Heart right ventricle (tissue), 16 donors: Measurements from ENCODE around the gene XPO6. TPM values are rescaled to one million over a fixed set of nuclear protein-coding genes. Genes with fewer than 3 reads are reported as not detected.
A peak's percentile ranks its signal among the peaks of the same experiment; 100 is the strongest.

Source experiments
- ATAC-seq, 8 donors: fragments of 200-7000 bp; cut with Tn5 transposase; one replicate each; pipeline ENCODE4 v1.9.1; 2020; ENCODE audit warnings: mild to moderate bottlenecking in 8 of 8, moderate library complexity in 8 of 8, moderate number of reproducible peaks in 1 of 8
- DNase-seq, 2 donors: peaks; one replicate each; pipeline ENCODE4 v3.0.0-alpha.2; 2020
- H3K27ac ChIP-seq, 10 donors: fragments of 200-600 bp; sonication (generic) in 2 of 10; one replicate each; pipeline versions ENCODE4 v1.5.0 to v1.8.0; 2020 to 2022; ENCODE audit warnings: mild to moderate bottlenecking in 3 of 10
- H3K27me3 ChIP-seq, 7 donors: fragments of 200-600 bp; one replicate each; pipeline ENCODE4 v1.8.0; 2021 to 2022; ENCODE audit warnings: mild to moderate bottlenecking in 2 of 7
- H3K36me3 ChIP-seq, 9 donors: fragments of 200-600 bp; sonication (generic) in 1 of 9; one replicate each; pipeline versions ENCODE4 v1.5.0 to v1.8.0; 2020 to 2022; ENCODE audit warnings: mild to moderate bottlenecking in 2 of 9
- H3K4me1 ChIP-seq, 9 donors: fragments of 200-600 bp; sonication (generic) in 1 of 9; one replicate each; pipeline versions ENCODE4 v1.5.0 to v1.8.0; 2020 to 2022; ENCODE audit warnings: mild to moderate bottlenecking in 4 of 9
- H3K4me3 ChIP-seq, 10 donors: fragments of 200-600 bp; sonication (generic) in 2 of 10; one replicate each; pipeline versions ENCODE4 v1.5.0 to v1.8.0; 2020 to 2022; ENCODE audit warnings: mild to moderate bottlenecking in 7 of 10, moderate library complexity in 2 of 10
- H3K9me3 ChIP-seq, 11 donors: fragments of 200-600 bp in 10 of 11; sonication (generic) in 2 of 11; one replicate each; pipeline versions ENCODE4 v1.5.0 to v1.8.0; 2013 to 2022; ENCODE audit warnings: mild to moderate bottlenecking in 2 of 11, control low read depth in 1 of 11, moderate library complexity in 1 of 11
- CTCF ChIP-seq, 9 donors: fragments of 200-600 bp; sonication (generic) in 2 of 9; IDR thresholded peaks; one replicate each; pipeline versions ENCODE4 v1.5.0 to v1.8.0; 2021 to 2022; ENCODE audit warnings: antibody characterized with exemption in 9 of 9, mild to moderate bottlenecking in 5 of 9, moderate library complexity in 1 of 9
- WGBS, 2 donors: extraction: QIAGEN DNeasy Blood & Tissue Kit; methylation state at CpG; one replicate each; pipeline ENCODE4 v1.1.7; 2013; ENCODE audit warnings: inconsistent platforms in 1 of 2; 5-methylcytosine and 5-hydroxymethylcytosine counted together
- intact Hi-C, 10 donors: fragments of 100-400 bp; cut with DNase I; formaldehyde crosslinking; loops; one replicate each; pipeline versions ENCODE4 v1.11.1 to v1.14.2; 2022
- polyA plus RNA-seq, 2 donors: library from polyadenylated mRNA; stranded (reverse); fragments of 200-250 nt; gene quantifications; one replicate each; pipeline ENCODE4 v1.2.3, GENCODE V29; 2013
- total RNA-seq, 10 donors: library from RNA; stranded (reverse); fragmentation: NEBNext Ultra II Directional in 3 of 10; extraction: Animal tissue kit (Norgen Biotek cat#: 25700) in 3 of 10; gene quantifications; one replicate each; pipeline versions ENCODE4 v1.2.1 to v1.2.4, GENCODE V29; 2021 to 2023
- donor health status: Arrhythmogenic right ventricular cardiomyopathy.
- donor health status: ischemic (EF 13 %, LVEDD 7.1; RV severe dilation, severe dysfunction).
- donor health status: healthy with polysubstance abuse.
- donor health status: DM: no; HTN: yes; CAD: no.
- donor health status: DM: no; HTN: no; CAD: no.
- donor health status: ischemic (EF 25% LVEDD 6.9; RV normal size, moderate dysfunction).
- donor health status: ischemic (EF 25% LVEDD 5.7; RV mildly dilated, moderate dysfunction).
- donor health status: healthy.
- donor health status: DM: yes; HTN: yes; CAD: no.
- donor health status: Ischemic cardiomyopathy.
- donor health status: ischemic (EF 35%, LVEDD 5.7; RV mildly dilated, moderate dysfunction).
- donor health status: nonischemic (EF 11% LVEDD 7.7; RV severe dilation, severe dysfunction).
- donor health status: DM: yes; HTN: yes; CAD: no.
- donor health status: PGD.
- donor health status: ischemic (EF 29% LVEDD 5.4; RV normal size, mild dysfunction).
- donor health status: nonischemic (EF 23%, LVEDD 6.1; RV moderate dilation, normal function).

The XPO6 gene
- total and polyA plus RNA-seq, 12 donors, result 22.1 to 41.8 (median 29.3) TPM

DNA sequence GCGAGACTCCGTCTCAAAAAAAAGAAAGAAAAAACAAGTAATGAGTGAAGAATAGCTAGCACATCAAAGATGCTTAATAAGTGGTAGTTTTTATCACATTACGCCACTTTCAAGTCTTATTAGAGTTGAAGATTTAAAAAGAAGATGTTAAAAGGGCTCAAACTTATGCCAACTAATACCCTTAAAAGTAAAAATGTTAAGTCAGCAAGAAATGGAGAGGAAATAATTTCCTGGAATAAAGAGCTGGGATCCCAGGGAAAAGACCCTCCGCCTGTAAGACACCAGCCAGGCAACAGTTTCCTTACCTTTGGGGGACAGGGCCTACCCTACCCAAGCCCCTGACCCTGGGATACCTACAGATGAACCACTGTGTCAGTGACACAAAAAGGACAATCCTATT, 3.6 kb downstream of the XPO6 start:
- Histone ChIP-seq H3K4me3 (no peak overlapping the region), H3K36me3 (peaks cover 0 to 66% (median 10%) of the 10 kb centered on the region in 9 donors), H3K27ac (peak overlapping the region in 1 of 10 donors; percentile 96), H3K4me1 (peaks cover 3 to 79% (median 29%) of the 10 kb centered on the region in 9 donors), H3K27me3 (no peaks in the 10 kb centered on the region), H3K9me3 (no peaks in the 10 kb centered on the region)
- TF ChIP-seq CTCF (IDR thresholded peaks at IDR 0.05), result no peak
- WGBS, 2 donors, result 98 to 100% methylated on average over 4 of the region's 4 CpGs
- ATAC-seq (no peak), DNase-seq (no peak)
- intact Hi-C loops, result no loop called here

DNA sequence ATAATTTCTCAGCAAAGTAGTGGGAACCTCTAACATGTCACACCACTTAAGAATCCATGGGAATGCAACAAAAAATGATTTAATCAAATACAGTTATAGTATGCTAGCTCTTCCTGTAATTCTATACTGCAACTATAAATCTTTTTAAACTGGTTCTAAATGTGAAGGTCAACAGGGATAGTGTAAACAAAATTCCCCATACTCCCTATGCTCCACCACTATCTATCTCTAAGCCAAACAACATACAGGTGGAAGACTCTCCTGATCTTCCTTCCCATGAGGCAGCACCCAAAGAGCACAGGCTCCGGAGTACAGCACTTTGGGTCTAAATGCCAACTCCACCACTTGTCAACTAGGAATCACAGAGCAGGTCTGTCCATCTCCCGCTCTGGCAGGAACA, 4.4 kb downstream of the XPO6 start:
- ATAC-seq, result no peak
- no peak overlapping the region for H3K4me3 ChIP-seq
- DNase-seq, result no peak
- H3K36me3 ChIP-seq, result peaks cover 0 to 73% (median 14%) of the 10 kb centered on the region in 9 donors
- no peak overlapping the region for H3K27ac ChIP-seq
- 93 to 96% methylated on average over 2 of the region's 2 CpGs for WGBS, 2 donors
- H3K4me1 ChIP-seq, result peaks cover under 1 to 77% (median 24%) of the 10 kb centered on the region in 9 donors
- no peak for TF ChIP-seq CTCF (IDR thresholded peaks at IDR 0.05)
- H3K27me3 ChIP-seq, result no peaks in the 10 kb centered on the region
- no peaks in the 10 kb centered on the region for H3K9me3 ChIP-seq
- intact Hi-C loops, result no loop called here

DNA sequence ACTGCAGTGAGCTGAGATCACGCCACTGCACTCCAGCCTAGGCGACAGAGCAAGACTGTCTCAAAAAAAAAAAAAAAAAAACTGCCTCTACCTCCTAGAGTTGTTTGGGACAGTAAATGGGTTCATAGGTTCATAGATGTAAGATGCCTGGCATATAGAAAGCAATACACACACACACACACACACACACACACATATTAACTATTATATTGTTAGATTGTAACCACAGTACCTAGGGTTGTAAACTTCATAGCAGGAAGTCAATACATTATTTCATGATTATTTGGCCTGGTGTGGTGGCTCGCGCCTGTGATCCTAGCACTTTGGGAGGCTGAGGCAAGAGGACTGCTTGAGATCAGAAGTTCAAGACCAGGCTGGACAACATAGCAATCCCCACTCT, 5.8 kb downstream of the XPO6 start:
- H3K4me3 ChIP-seq, result no peak overlapping the region
- H3K36me3 ChIP-seq, result peaks cover 0 to 87% (median 14%) of the 10 kb centered on the region in 9 donors
- peaks cover 0 to 74% (median 20%) of the 10 kb centered on the region in 9 donors for H3K4me1 ChIP-seq
- TF ChIP-seq CTCF (IDR thresholded peaks at IDR 0.05), result no peak
- no peaks in the 10 kb centered on the region for H3K9me3 ChIP-seq
- no peaks in the 10 kb centered on the region for H3K27me3 ChIP-seq
- DNase-seq (no peak), ATAC-seq (no peak)
- WGBS, 2 donors, result 100% methylated on average over 3 to 4 of the region's 4 CpGs
- intact Hi-C loops, result no loop called here
- no peak overlapping the region for H3K27ac ChIP-seq

GRCh38 chr16:28205117-28205899, 6.5 kb downstream of the XPO6 start:
- peaks cover 0 to 93% (median 15%) of the 10 kb centered on the region in 9 donors for H3K36me3 ChIP-seq
- no peaks in the 10 kb centered on the region for H3K27me3 ChIP-seq
- DNase-seq (no peak), ATAC-seq (no peak)
- 95 to 96% methylated on average over 6 of the region's 6 CpGs for WGBS, 2 donors
- H3K4me1 ChIP-seq, result peaks cover 0 to 68% (median 14%) of the 10 kb centered on the region in 9 donors
- no peaks in the 10 kb centered on the region for H3K9me3 ChIP-seq
- H3K4me3 ChIP-seq, result no peak overlapping the region
- TF ChIP-seq CTCF (IDR thresholded peaks at IDR 0.05), result no peak
- peak overlapping the region in 1 of 10 donors; percentile 7 for H3K27ac ChIP-seq
- intact Hi-C loops, result no loop called here
